Testis (tissue), 2 donors: Measurements from ENCODE around the gene CYB5R4.

Source experiments
- CTCF ChIP-seq, 3 experiments: fragments of 450-650 bp in 2 of 3; fragments of 200-600 bp in 1 of 3; sonication (generic) in 1 of 3; IDR thresholded peaks; one replicate each; pipeline ENCODE4 v1.5.1; 2016 to 2019; ENCODE audit warnings: antibody characterized with exemption in 3 of 3, mild to moderate bottlenecking in 2 of 3, moderate library complexity in 1 of 3
- POLR2A ChIP-seq: fragments of 450-650 bp; IDR thresholded peaks from one replicate; pipeline ENCODE4 v1.6.1; 2017; ENCODE audit warnings: antibody characterized with exemption, mild to moderate bottlenecking, moderate library complexity

GRCh38 chr6:84016029-84016428 lies 156.5 kb downstream of the CYB5R4 start:
- TF ChIP-seq CTCF (IDR thresholded peaks at IDR 0.05) (no peak), POLR2A (no peak)
